ENCODE measurements around the gene SLFNL1.

The SLFNL1 gene

GRCh38 chr1:40966417-40966816 lies 55.1 kb downstream of the SLFNL1 start:
- DNase-seq (ENCODE audit: extremely low read depth in 1 of 2, low read depth in 1 of 2): no peak
